Measurements from ENCODE around the gene KSR2.

KSR2 gene

GRCh38 chr12:117972301-117972700 lies 3.5 kb upstream of the KSR2 start:
- in situ Hi-C loops (cut with MboI; ENCODE audit: low sequenced_read_pairs, unreplicated experiment): no loop called here
- DNase-seq (ENCODE audit: low spot score): no peak
- TF ChIP-seq, protein P1, sequence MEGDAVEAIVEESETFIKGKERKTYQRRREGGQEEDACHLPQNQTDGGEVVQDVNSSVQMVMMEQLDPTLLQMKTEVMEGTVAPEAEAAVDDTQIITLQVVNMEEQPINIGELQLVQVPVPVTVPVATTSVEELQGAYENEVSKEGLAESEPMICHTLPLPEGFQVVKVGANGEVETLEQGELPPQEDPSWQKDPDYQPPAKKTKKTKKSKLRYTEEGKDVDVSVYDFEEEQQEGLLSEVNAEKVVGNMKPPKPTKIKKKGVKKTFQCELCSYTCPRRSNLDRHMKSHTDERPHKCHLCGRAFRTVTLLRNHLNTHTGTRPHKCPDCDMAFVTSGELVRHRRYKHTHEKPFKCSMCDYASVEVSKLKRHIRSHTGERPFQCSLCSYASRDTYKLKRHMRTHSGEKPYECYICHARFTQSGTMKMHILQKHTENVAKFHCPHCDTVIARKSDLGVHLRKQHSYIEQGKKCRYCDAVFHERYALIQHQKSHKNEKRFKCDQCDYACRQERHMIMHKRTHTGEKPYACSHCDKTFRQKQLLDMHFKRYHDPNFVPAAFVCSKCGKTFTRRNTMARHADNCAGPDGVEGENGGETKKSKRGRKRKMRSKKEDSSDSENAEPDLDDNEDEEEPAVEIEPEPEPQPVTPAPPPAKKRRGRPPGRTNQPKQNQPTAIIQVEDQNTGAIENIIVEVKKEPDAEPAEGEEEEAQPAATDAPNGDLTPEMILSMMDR (IDR thresholded peaks at IDR 0.05; ENCODE audit: borderline replicate concordance, control extremely low read depth, extremely low read depth, insufficient read depth, missing control alignments): no peak

- no peak for DNase-seq (ENCODE audit: low spot score)
- in situ Hi-C loops (cut with MboI; ENCODE audit: low sequenced_read_pairs, unreplicated experiment): no loop called here
Observed at GRCh38 chr12:117970334-117970733, 1.5 kb upstream of the KSR2 start.

GRCh38 chr12:117968151-117968789 lies 520 bp downstream of the KSR2 start:
- TF ChIP-seq, protein P1 (IDR thresholded peaks at IDR 0.05; ENCODE audit: borderline replicate concordance, control extremely low read depth, extremely low read depth, insufficient read depth, missing control alignments): no peak
- in situ Hi-C loops (cut with MboI; ENCODE audit: low sequenced_read_pairs, unreplicated experiment): no loop called here
- DNase-seq (ENCODE audit: low spot score): no peak

More at GRCh38 chr12:117970334-117970733, 1.5 kb upstream of the KSR2 start:
- TF ChIP-seq, protein P1 (IDR thresholded peaks at IDR 0.05; ENCODE audit: borderline replicate concordance, control extremely low read depth, extremely low read depth, insufficient read depth, missing control alignments): no peak

DNA sequence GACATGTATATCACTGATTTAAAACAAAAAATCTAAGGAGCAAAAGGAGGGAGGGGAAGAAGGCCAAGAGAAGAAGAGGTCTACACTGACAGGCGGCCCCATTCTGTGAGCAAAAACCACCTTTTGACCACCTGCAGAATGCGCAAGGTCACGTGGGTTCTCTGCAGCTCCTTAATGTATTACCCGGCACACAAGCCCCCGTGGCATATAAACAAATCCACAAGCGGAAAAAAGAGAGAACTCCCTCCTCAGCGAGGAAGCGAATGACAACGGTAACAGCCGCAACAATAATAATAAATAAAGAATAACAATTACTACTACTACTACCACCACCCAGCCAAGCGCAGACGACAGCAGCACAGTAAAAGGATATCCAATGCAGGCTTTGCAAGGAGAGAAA lies 1.3 kb downstream of the KSR2 start:
- in situ Hi-C loops (cut with MboI; ENCODE audit: low sequenced_read_pairs, unreplicated experiment): no loop called here
- DNase-seq (ENCODE audit: low spot score): no peak
- TF ChIP-seq, protein P1 (IDR thresholded peaks at IDR 0.05; ENCODE audit: borderline replicate concordance, control extremely low read depth, extremely low read depth, insufficient read depth, missing control alignments): no peak

- TF ChIP-seq, protein P1 (IDR thresholded peaks at IDR 0.05; ENCODE audit: borderline replicate concordance, control extremely low read depth, extremely low read depth, insufficient read depth, missing control alignments): no peak
- in situ Hi-C loops (cut with MboI; ENCODE audit: low sequenced_read_pairs, unreplicated experiment): no loop called here
- no peak for DNase-seq (ENCODE audit: low spot score)
Observed at GRCh38 chr12:117967043-117967442, 1.7 kb downstream of the KSR2 start.

DNA sequence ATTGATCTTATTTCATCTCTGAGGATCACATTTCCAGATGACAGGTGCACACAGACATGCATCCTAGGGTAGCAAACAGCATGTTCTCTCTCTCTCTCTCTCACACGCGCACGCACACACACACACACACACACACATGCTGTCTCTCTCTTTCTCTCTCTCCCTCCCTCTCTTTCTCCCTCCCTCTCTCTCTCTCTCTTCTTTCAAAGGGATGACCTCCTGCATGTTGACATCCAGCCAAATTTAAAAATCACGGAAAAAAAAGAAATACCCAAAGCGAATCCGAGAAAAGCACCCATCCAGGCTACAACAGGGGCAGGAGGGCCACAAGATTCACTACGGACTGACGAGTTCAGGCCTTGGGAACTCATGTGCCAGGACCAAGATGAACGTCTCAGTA lies 2.3 kb downstream of the KSR2 start:
- no peak for DNase-seq (ENCODE audit: low spot score)
- TF ChIP-seq, protein P1 (IDR thresholded peaks at IDR 0.05; ENCODE audit: borderline replicate concordance, control extremely low read depth, extremely low read depth, insufficient read depth, missing control alignments): no peak
- in situ Hi-C loops (cut with MboI; ENCODE audit: low sequenced_read_pairs, unreplicated experiment): no loop called here
